IPS-11a (cell line): ENCODE results near the gene SEC62.

ENCODE experiments used
- H3K4me3 ChIP-seq: one replicate; pipeline ENCODE4 v1.5.1; 2013; ENCODE audit warnings: low read depth, low read length, control low read depth

Gene SEC62

GRCh38 chr3:169966951-169967915, 626 bp downstream of the SEC62 start:
- H3K4me3 ChIP-seq = peak overlapping the region; percentile 90

GRCh38 chr3:169968224-169968885, 1.7 kb downstream of the SEC62 start:
- H3K4me3 ChIP-seq = no peak overlapping the region

DNA sequence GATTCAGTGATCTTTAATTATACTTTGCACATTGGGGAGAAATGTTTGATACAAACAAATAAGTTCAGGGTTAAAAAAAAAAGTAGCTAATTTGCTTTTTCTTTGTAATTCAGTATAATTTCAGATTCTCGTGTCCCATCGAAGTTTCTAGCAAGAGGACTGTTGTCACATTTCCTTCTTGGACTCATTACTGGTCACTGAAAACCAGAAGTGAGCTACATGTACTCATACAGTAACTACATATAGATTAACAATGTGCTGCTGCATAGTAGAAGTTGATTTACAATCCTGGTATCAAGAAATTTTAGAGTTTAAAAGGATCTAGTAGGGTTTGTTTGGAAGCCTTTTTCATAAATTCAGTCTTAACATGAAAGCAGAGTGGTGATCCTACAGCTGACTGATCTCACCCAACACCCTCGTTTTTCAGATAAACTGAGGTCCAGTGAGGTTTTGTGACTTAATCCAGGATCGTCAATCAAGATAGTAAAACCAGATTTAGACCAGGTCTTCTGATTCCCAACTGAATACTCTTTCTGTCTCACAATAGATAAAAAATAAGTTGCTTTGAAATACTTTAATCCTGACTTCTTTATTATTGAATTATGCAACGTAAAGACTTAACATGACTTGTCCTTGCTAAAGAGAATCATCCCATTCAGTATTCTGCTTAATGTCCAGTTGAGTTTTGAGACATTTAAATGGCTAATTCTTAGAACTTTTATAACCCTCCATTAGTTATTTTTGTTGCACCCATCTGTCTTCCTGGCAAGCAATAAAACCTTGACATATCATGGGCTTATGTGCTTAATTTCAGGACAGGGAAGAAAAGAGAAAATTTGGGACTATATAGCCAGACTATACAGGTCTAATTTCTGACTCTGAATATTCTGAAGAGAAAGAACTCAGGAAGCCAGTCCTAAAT, 2.8 kb downstream of the SEC62 start:
- H3K4me3 ChIP-seq = no peak overlapping the region

DNA sequence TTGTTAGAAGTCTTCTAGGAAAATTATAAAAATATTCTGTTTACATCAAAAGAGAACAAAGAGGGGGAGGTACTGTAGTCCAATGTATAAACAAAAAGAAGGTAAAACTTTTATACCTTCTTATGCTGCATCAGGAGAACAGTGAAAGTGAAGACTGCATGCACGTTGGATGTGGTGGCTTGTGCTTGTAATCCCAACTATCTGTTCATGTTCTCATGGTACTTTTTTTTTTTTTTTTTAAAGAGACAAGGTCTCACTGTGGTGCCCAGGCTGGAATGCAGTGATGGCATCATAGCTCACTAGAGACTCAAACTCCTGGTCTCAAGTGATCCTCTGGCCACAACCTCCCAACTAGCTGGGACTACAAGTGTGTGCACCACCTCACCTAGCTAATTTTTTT, 4.2 kb downstream of the SEC62 start:
- H3K4me3 ChIP-seq = no peak overlapping the region

GRCh38 chr3:169971522-169971921, 4.9 kb downstream of the SEC62 start:
- no peak overlapping the region for H3K4me3 ChIP-seq

DNA sequence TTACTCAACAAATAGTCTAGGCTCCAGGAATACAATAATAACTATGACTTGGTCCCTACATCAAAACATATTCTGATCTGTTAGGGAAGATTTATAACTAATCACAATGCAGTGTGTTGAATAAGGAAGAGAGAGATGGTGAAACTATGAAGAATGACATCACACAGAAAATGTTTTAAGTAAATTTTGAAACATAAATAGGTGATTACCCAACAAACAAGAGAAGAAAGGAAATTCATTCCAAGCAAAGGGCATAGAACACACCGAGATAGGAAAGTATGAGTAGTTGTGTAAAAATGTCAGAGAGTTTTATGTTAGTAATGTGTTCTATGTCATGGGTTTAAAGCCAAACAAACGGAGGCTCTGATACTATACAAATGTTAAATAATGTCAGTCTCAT, 13.4 kb downstream of the SEC62 start:
- no peak overlapping the region for H3K4me3 ChIP-seq

- H3K4me3 ChIP-seq = no peak overlapping the region
These were observed 17.7 kb downstream of the SEC62 start for GRCh38 chr3:169984292-169984691.

DNA sequence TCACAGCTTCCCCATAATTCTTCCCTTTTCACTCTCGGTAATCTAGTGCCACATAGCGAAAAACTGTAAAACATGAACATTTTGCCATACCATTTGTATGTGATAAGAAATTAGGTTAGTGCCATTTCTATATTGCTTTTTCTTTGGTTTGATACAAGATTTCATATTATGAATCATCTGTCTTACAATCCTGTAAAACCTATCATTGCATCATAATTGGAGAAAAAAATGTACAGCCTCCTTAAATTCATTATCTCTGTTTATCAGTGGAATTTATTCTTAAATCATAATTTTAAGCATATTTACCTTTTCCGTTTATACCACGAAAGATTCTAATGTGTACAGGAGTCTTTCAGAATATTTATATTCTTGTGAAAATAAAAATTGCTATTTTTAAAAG, 23.8 kb downstream of the SEC62 start:
- H3K4me3 ChIP-seq = no peak overlapping the region

GRCh38 chr3:169992156-169992555, 25.5 kb downstream of the SEC62 start:
- H3K4me3 ChIP-seq = no peak overlapping the region

DNA sequence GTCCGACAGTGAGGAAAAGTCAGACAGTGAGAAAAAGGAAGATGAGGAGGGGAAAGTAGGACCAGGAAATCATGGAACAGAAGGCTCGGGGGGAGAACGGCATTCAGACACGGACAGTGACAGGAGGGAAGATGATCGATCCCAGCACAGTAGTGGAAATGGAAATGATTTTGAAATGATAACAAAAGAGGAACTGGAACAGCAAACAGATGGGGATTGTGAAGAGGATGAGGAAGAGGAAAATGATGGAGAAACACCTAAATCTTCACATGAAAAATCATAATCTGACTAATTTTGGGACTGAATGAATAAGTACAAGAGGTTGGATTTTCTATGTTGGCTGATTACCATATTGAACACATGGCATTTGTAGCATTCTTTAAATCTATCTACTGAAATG, 26.2 kb downstream of the SEC62 start:
- no peak overlapping the region for H3K4me3 ChIP-seq

GRCh38 chr3:169993761-169994160, 27.2 kb downstream of the SEC62 start:
- no peak overlapping the region for H3K4me3 ChIP-seq

DNA sequence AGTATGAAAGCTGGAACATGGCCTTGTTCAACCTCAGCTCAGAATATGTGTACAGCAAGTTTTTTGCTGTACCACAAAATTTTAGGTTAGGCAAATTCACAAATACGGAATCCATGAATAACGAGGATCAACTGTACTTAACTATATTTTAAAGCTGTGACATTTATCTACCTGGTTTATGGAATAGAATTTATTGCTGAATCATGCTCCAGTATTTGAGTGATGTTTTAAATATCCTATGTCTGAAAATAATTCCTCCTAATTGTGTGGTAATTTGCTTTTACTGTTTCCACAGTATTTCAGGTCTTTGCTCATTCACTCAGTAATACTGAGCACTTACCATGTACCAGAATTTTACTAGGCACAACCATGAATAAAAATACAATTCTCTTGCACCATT, 29.5 kb downstream of the SEC62 start:
- no peak overlapping the region for H3K4me3 ChIP-seq

DNA sequence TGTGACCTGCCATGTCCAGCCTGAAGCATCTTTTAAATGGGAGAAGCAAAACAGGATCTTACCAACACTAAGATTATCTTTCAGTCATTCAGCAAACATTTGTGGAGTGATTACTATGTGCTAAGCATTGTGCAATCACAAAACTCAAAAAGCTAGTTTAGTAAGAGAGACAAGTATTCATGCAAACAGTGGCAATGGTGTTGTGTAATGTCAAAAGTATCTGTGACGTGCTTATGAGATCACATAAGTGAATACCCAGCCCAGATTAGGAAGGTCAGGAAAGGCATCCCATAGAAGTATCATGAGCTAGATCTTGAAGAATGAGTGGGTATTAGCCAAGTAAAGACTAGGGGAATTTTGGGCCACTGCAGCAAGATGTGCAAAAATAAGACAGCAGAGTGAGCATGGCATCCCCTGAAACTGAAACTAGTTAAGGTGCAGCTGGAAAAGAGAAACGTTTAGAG, 32.1 kb downstream of the SEC62 start:
- no peak overlapping the region for H3K4me3 ChIP-seq

- H3K4me3 ChIP-seq = no peak overlapping the region
These were observed 32.8 kb downstream of the SEC62 start for GRCh38 chr3:169999433-169999832.

GRCh38 chr3:170000051-170000450, 33.4 kb downstream of the SEC62 start:
- H3K4me3 ChIP-seq = no peak overlapping the region

DNA sequence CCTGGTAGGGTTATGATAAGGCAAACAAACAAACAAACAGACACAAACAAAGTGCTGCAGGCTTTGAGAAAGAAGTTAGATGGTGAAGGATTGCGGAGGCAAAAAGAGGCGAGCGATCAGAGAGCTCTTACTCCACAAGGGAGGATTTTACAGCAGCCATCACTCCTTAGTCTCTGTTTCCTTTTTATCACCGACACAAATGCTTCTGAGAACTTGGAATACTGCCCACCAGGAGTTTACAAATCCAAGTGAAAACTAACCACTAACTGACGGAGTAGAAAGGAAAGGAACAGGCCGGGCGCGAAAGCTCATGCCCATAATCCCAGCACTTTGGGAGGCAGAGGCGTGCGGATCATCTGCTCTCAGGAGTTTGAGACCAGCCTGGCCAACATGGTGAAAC, 35.6 kb downstream of the SEC62 start:
- no peak overlapping the region for H3K4me3 ChIP-seq

DNA sequence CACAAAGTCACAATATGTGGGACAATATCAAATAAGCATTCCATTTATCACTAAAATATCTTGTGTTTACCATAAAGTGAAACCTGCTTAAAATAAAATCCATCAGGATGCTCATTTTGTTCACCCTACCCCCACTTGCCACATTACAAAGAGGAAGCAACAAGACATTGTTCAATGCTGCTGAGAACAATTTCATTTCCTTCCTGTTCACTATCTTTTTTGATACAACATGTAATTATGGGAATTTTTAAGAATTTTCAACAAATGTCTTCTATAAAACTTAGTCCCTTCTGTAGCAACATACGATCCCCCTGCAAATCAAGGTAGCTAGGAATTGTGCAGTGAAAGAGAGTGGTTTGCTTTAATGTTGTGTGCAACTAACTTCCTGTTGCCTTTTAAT, 36.3 kb downstream of the SEC62 start:
- H3K4me3 ChIP-seq = no peak overlapping the region

DNA sequence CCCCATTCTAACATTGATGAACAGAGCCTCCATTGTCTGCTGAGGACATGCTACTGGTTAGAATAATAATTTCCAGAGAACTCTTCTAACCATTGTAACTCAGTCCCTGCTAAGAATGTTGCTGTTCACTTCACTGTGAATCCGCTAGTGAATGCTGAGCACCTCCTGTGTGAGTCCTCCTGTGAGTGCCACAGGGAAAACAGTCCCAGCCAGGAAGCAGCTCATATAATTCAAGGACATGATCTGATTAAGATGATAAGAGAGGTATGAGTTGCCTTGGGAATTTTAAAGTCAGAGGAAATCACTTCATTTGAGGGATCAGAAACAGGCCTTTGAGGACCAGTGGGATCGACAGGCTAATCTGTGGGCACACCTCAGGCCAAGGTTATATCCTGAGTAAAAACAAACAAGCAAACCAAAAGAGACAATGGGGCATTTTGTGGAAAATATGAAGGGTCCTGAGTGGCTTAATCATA, 37.3 kb downstream of the SEC62 start:
- H3K4me3 ChIP-seq = no peak overlapping the region

- H3K4me3 ChIP-seq = no peak overlapping the region
These were observed 40.5 kb downstream of the SEC62 start for GRCh38 chr3:170007031-170007663.

DNA sequence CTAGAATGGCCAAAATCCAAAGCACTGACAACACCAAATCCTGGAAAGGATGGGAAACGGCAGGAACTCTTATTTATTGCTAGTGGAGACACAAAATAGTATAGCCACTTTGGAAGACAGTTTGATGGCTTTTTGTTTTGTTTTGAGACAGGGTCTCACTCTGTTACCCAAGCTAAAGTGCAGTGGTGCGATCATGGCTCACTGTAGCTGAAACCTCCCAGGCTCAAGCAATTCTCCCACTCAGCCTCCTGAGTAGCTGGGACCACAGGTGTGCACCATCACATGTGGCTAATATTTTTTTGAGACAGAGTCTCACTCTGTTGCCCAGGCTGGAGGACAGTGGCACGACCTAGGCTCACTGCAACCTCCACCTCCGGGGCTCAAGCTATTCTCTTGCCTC, 43.9 kb downstream of the SEC62 start:
- no peak overlapping the region for H3K4me3 ChIP-seq
